ENCODE data around the gene NAPB. TPM values are rescaled to one million over a fixed set of nuclear protein-coding genes. Genes with fewer than 3 reads are reported as not detected.
"Not testable (repeated sequence)": the region's sequence is repeated elsewhere in the genome, so short reads cannot be mapped to it uniquely, and the experiment has no call there.

NAPB gene
- total RNA-seq, 4 donors from 2014 or later = 4.0 to 20.5 (median 12.0) TPM

DNA sequence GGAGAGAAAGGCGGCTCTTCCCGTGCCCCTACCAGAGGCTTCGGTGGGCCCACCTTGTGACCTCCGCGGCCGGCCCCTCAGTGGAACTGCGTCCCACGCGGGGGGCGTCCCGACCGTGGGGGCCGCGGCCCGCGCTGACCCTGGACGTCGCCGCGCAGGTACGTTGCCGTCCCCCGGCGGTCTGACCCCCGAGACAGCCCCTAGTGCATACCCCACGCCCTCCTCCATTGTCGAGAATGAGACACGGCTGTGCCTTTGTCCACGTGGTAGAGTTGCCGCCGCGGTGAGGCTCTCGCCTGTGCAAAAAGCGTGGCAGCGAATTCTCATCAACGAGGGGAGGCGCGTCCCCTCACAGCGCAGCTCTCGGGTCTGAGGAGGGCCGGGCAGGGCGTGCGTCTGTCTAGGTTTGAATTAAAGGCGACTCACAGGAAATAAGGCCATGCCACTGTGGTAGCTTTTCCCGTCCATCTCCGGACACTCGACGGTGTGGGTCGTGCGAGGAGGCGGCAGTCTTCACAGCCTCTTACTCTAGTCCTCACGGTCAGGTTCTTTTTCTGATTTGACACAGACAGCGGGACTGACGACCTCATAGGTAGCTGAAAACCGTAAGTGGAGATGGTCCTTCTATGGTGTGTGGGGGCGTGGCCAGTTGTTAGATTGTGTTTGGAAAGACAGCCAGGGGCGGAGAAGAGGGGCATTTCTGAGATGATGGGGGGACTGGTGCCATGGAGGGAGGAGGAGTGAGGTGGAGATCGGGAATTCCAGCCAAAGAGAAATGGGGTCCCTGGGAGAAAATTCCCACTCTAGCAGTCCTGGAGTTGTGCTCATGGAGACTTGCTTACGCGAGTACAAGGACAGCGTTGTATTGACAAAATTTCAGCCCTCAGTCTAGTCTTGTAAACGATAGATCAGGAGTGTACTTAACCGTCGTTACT is 70.1 kb downstream of the NAPB start:
- in situ Hi-C loops (cut with MboI; ENCODE audit: low pct_ligation_motif_present in 1 of 4, low pct_unique_long_range_greater_than_20kb in 1 of 4, low sequenced_read_pairs in 3 of 4) = no loop called here

DNA sequence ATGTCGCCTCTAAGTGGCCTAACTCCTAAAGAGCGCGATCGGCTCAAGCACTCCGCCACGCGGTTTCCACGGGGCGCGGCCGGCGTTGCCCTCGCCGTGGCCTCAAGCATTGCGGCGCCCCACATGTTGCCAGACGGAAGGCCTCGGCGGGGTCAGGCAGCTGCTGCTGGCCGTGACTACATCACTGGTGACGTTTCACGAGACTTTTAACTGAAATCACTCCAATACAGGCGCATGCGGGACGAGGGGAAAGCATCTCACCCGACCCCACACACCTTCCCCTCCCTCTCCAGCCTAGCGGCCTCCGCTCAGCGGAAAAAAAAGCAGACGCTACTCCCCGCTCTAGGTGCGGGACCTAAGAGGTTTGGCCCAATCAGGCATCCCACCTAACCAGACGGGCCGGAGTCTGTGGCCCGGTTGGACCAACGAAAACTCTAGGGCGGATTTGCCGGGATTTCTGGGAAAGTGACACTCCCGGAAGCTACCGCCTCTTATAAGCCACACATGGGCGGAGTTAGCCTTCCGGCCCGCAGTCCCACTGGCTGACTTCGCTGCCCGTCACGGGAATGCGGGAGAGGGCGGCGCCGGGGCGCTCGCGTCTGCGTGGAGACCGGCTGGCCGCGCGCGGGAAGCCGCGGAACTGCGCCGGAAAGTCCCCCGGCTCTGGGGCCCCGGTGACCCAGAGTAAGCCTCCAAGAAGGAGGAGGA is 70.9 kb downstream of the NAPB start, which contains the start of gene NXT1:
Gene NXT1 (plus strand): TSS at position 596 of the 708 bp plus-strand sequence. CDS start 3,251 bp downstream, outside the sequence.
- in situ Hi-C loops (cut with MboI; ENCODE audit: low pct_ligation_motif_present in 1 of 4, low pct_unique_long_range_greater_than_20kb in 1 of 4, low sequenced_read_pairs in 3 of 4) = no loop called here
- peak within 1 kb of the TSS; percentile 72 to 98 (median 84) for H3K4me3 ChIP-seq
- intact Hi-C loops (cut with DNase I; ENCODE audit: low total_unique reads) = loop anchor here (10.0 kb wide), 2 partner anchors 284 to 1894 kb away; partner anchors contain the start of genes CST3 and PYGB
- H3K4me1 ChIP-seq = peaks cover 16 to 30% (median 18%) of the 10 kb centered on the region in 4 donors
- H3K27me3 ChIP-seq = no peaks in the 10 kb centered on the region
- WGBS, 2 donors (ENCODE audit: low coverage in 1 of 2) = 1% methylated on average over 60 of the region's 65 CpGs; no CpG with 5 or more reads in 1 of the 2 donors
- peak within 1 kb of the TSS; percentile 98 to 100 (median 99) for H3K27ac ChIP-seq
- no peak for TF ChIP-seq EP300 (IDR thresholded peaks at IDR 0.05; ENCODE audit: low read depth)
- TF ChIP-seq, protein P1, sequence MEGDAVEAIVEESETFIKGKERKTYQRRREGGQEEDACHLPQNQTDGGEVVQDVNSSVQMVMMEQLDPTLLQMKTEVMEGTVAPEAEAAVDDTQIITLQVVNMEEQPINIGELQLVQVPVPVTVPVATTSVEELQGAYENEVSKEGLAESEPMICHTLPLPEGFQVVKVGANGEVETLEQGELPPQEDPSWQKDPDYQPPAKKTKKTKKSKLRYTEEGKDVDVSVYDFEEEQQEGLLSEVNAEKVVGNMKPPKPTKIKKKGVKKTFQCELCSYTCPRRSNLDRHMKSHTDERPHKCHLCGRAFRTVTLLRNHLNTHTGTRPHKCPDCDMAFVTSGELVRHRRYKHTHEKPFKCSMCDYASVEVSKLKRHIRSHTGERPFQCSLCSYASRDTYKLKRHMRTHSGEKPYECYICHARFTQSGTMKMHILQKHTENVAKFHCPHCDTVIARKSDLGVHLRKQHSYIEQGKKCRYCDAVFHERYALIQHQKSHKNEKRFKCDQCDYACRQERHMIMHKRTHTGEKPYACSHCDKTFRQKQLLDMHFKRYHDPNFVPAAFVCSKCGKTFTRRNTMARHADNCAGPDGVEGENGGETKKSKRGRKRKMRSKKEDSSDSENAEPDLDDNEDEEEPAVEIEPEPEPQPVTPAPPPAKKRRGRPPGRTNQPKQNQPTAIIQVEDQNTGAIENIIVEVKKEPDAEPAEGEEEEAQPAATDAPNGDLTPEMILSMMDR (IDR thresholded peaks at IDR 0.05) = no peak
- TF ChIP-seq POLR2AphosphoS5 (IDR thresholded peaks at IDR 0.05) = peak; percentile 93 to 95 (median 93)
- peak; percentile 86 for TF ChIP-seq POLR2A (IDR thresholded peaks at IDR 0.05)
- H3K36me3 ChIP-seq = no peaks in the 10 kb centered on the region
- peak; percentile 98 for DNase-seq
- no peaks in the 10 kb centered on the region for H3K9me3 ChIP-seq

More for the DNA sequence above, 70.1 kb downstream of the NAPB start:
- peak overlapping the region; percentile 98 to 100 (median 99) for H3K27ac ChIP-seq
- H3K4me3 ChIP-seq = peak overlapping the region; percentile 72 to 98 (median 84)
- H3K27me3 ChIP-seq = no peaks in the 10 kb centered on the region
- WGBS, 2 donors (ENCODE audit: low coverage in 1 of 2) = 2 to 3% methylated on average over 3 to 55 of the region's 64 CpGs
- DNase-seq = peak; percentile 58
- no peaks in the 10 kb centered on the region for H3K36me3 ChIP-seq
- TF ChIP-seq POLR2A (IDR thresholded peaks at IDR 0.05) (peak; percentile 51), EP300 (IDR thresholded peaks at IDR 0.05; ENCODE audit: low read depth) (no peak)
- peaks cover 16 to 30% (median 18%) of the 10 kb centered on the region in 4 donors for H3K4me1 ChIP-seq
- no peaks in the 10 kb centered on the region for H3K9me3 ChIP-seq
- intact Hi-C loops (cut with DNase I; ENCODE audit: low total_unique reads) = loop anchor here (10.0 kb wide), 2 partner anchors 284 to 1894 kb away; partner anchors contain the start of genes CST3 and PYGB

DNA sequence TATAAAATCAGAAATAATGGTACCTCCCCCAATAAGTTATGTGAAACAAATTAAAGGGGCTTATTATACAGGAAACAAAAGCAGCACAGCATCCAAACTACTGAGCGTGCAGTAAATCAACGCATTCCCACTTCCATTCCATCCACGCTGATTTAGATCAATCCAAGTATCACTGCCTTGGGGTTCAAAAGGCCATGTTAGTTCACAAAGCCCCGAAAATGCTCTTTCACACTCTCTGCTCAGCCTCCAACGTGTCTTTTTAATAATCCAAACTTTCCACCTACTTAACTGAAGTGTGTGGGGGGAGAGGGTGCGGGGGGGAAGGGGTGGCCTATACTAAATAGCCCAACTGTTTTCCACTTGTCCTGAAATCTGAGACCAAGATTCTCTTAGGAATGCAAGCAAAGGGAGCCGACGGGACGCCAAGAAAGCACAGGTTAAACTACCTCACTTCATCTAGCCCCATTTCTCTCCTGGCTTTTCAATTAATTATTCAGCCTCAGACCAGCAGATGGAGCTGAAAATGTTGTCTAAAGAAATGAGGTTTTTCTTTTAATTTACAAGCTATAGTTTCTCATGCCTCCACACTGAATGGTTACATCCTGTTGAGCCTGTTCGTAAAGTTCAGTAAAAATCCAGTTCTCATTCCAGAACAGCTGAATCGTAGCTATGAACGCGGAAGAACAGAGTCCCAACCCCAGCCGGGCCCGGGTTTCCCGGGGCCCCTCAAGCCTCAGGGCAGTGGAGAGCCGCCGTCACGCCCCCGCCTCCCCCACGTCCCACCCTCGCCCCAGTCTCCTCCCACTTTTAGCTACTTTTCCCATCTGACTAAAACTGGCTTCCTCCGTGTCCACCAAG is 71.7 kb downstream of the NAPB start:
- intact Hi-C loops (cut with DNase I; ENCODE audit: low total_unique reads) (loop anchor here (10.0 kb wide), 2 partner anchors 285 to 1895 kb away; partner anchors contain the start of genes CST3 and PYGB), in situ Hi-C loops (cut with MboI; ENCODE audit: low pct_ligation_motif_present in 1 of 4, low pct_unique_long_range_greater_than_20kb in 1 of 4, low sequenced_read_pairs in 3 of 4) (loop anchor here in 2 of 4 donors (10.0 to 25.0 kb wide), 3 partner anchors 263 to 655 kb away; partner anchors contain the start of gene CST9 (in 1 of the 2))
- Histone ChIP-seq H3K27ac (peak overlapping the region; percentile 98 to 100 (median 99)), H3K4me1 (peaks cover 16 to 30% (median 18%) of the 10 kb centered on the region in 4 donors), H3K4me3 (peak overlapping the region; percentile 71 to 98 (median 74)), H3K9me3 (no peaks in the 10 kb centered on the region), H3K27me3 (no peaks in the 10 kb centered on the region), H3K36me3 (no peaks in the 10 kb centered on the region)
- 0 to 8% methylated on average over 2 to 23 of the region's 23 CpGs for WGBS, 2 donors (ENCODE audit: low coverage in 1 of 2)
- TF ChIP-seq POLR2A (IDR thresholded peaks at IDR 0.05) (no peak), POLR2AphosphoS5 (IDR thresholded peaks at IDR 0.05) (no peak)
- TF ChIP-seq, protein P1 (IDR thresholded peaks at IDR 0.05) = peak; percentile 37 to 73 (median 50)
- DNase-seq = peak; percentile 77

DNA sequence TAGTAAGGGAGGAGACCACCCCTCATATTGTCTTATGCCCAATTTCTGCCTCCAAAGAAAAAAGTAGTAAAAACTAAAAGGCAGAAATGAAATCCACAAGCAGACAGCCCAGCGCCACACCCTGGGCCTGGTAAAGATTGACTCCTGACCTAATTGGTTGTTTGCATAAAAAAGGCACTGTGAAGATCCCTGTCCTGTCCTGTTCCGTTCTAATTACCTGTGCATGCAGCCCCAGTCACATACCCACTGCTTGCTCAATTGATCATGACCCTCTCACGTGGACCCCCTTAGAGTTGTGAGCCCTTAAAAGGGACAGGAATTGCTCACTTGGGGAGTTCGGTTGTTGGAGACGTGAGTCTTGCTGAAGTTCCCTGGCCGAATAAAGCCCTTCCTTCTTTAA is 72.8 kb downstream of the NAPB start:
- in situ Hi-C loops (cut with MboI; ENCODE audit: low pct_ligation_motif_present in 1 of 4, low pct_unique_long_range_greater_than_20kb in 1 of 4, low sequenced_read_pairs in 3 of 4) = loop anchor here in 2 of 4 donors (10.0 to 25.0 kb wide), 3 partner anchors 264 to 654 kb away; partner anchors contain the start of gene CST9 (in 1 of the 2)
- H3K4me3 ChIP-seq; H3K27me3 ChIP-seq; H3K9me3 ChIP-seq; DNase-seq; intact Hi-C loops (cut with DNase I; ENCODE audit: low total_unique reads); H3K36me3 ChIP-seq: not testable (repeated sequence)
- H3K4me1 ChIP-seq = peaks cover 16 to 30% (median 18%) of the 10 kb centered on the region in 4 donors
- peak overlapping the region in 3 of 4 donors; percentile 98 to 100 (median 99) for H3K27ac ChIP-seq
- WGBS, 2 donors (ENCODE audit: low coverage in 1 of 2) = 48 to 85% methylated on average over 2 to 6 of the region's 6 CpGs

Measured in transverse colon (tissue), 4 donors.